Memory B cell (primary cell): ENCODE measurements around the gene SLAMF7.
"Not testable (repeated sequence)": the region's sequence is repeated elsewhere in the genome, so short reads cannot be mapped to it uniquely, and the experiment has no call there.

Experiments used
- ATAC-seq: fragments of 150-1000 bp; cut with Tn5 transposase; 2 replicates; pipeline ENCODE4 v1.10.0; 2021; ENCODE audit warnings: low read depth, mild to moderate bottlenecking, moderate library complexity
- DNase-seq, 2 donors: peaks; one replicate each; pipeline ENCODE4 v3.0.0; 2022; ENCODE audit warnings: low spot score in 2 of 2
- H3K27ac Mint-ChIP-seq: one replicate; pipeline ENCODE4 v1.8.0; 2022; ENCODE audit warnings: mild to moderate bottlenecking, moderate library complexity, mixed read lengths
- H3K27me3 Mint-ChIP-seq: one replicate; pipeline ENCODE4 v1.8.0; 2022; ENCODE audit warnings: mixed read lengths
- H3K36me3 Mint-ChIP-seq: one replicate; pipeline ENCODE4 v1.8.0; 2022; ENCODE audit warnings: mild to moderate bottlenecking, mixed read lengths
- H3K4me1 Mint-ChIP-seq: one replicate; pipeline ENCODE4 v1.8.0; 2022; ENCODE audit warnings: mixed read lengths
- H3K4me3 Mint-ChIP-seq: one replicate; pipeline ENCODE4 v1.8.0; 2022; ENCODE audit warnings: mild to moderate bottlenecking, moderate library complexity, mixed read lengths
- H3K9me3 Mint-ChIP-seq: one replicate; pipeline ENCODE4 v1.8.0; 2022; ENCODE audit warnings: mixed read lengths

Gene SLAMF7

DNA sequence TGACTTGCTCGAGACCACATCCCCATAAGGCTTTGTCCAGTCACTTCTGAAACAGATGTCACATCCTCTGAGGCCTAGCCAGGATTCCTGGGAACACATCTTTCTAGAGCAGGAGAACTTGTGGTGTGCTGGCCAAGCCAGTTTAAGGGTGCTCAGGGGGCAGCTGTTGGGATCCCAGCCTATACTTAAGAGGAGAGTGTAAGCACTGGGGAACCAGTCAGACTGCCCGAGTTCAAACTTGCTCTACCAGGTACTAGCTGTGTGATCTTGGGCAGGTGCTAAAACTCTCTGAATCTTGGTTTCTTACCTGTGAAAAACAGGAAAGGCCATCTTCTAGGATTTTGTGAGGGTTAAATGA lies 41.3 kb downstream of the SLAMF7 start:
- H3K4me1 Mint-ChIP-seq, result peaks cover 38% of the 10 kb centered on the region
- ATAC-seq (no peak), DNase-seq (no peak)
- H3K4me3 Mint-ChIP-seq, result no peak overlapping the region
- H3K36me3 Mint-ChIP-seq, result peaks cover 2% of the 10 kb centered on the region
- H3K27ac Mint-ChIP-seq, result peak overlapping the region; percentile 99
- no peaks in the 10 kb centered on the region for H3K27me3 Mint-ChIP-seq
- H3K9me3 Mint-ChIP-seq, result no peaks in the 10 kb centered on the region

DNA sequence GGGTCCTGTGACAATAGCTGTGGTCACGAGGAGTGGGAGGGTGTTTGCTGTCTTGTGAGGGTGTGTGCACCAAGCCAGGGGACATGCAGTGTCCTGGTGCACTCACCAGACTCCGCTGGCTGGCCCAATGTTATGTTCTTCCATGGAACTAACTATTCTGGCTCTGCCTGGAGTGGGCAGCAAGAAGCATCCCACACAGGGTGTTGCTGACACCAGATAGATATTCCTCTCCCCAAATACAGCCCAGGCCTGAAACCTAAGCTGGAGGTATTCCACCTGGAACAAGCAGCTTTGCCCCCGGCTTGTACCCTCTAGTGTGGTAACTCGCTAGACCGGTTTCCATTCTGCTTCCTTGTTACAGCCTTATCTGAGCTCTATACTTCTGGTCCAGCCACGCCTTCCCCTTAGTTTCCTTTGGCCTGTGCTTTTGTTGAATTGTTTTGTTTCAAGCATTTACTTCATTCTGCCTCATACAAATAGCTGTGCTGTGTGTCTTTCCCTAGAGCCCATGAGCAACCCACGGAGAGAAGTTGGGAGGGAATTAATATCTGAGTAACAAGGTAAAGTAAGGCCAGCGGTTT lies 42.2 kb downstream of the SLAMF7 start:
- ATAC-seq (no peak), DNase-seq (no peak)
- Mint-ChIP-seq H3K9me3 (no peaks in the 10 kb centered on the region), H3K27ac (peak overlapping the region; percentile 99), H3K4me3 (peak overlapping the region; percentile 16), H3K36me3 (peaks cover 2% of the 10 kb centered on the region), H3K27me3 (no peaks in the 10 kb centered on the region), H3K4me1 (peaks cover 34% of the 10 kb centered on the region)

DNA sequence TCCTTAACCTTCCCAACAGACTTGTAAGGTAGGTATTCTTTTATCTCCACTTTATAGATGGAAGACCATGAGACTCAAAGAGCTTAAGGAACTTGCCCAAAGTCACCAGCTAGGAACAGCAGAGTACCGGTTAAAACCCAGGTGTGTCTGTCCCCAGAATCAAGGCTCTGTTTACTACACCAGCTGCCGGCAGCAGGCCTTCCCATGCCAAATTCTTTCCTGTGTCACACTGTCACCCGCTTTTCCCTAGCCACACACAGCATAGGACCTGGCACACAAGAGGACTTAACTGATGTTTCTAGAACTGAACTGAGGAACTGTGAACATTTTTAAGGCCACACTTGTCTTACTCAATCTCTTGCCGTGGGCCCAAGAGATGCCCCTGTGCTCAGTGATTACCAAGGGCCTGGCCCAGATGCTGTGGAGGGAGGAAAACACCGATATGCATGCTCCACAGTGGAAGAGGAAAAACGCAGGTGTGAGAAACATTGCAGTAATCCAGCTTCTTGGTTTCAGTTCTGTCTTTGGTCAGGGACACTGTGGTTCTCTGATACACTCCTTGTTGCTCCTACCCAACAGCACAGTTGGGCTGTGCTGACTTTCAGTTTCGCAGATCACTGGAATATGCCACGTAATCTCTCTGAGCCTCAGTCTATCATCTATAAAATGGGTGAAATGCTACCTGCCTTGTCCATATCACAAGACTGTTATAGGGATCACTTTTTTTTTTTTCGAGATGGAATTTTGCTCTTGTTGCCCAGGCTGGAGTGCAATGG lies 43.1 kb downstream of the SLAMF7 start:
- DNase-seq, result peak in 1 of 2 donors; percentile 70
- peak; percentile 95 for ATAC-seq
- H3K4me1 Mint-ChIP-seq, result peaks cover 31% of the 10 kb centered on the region
- no peaks in the 10 kb centered on the region for H3K9me3 Mint-ChIP-seq
- H3K4me3 Mint-ChIP-seq, result peak overlapping the region; percentile 65
- no peaks in the 10 kb centered on the region for H3K27me3 Mint-ChIP-seq
- H3K27ac Mint-ChIP-seq, result peak overlapping the region; percentile 99
- peaks cover 2% of the 10 kb centered on the region for H3K36me3 Mint-ChIP-seq

DNA sequence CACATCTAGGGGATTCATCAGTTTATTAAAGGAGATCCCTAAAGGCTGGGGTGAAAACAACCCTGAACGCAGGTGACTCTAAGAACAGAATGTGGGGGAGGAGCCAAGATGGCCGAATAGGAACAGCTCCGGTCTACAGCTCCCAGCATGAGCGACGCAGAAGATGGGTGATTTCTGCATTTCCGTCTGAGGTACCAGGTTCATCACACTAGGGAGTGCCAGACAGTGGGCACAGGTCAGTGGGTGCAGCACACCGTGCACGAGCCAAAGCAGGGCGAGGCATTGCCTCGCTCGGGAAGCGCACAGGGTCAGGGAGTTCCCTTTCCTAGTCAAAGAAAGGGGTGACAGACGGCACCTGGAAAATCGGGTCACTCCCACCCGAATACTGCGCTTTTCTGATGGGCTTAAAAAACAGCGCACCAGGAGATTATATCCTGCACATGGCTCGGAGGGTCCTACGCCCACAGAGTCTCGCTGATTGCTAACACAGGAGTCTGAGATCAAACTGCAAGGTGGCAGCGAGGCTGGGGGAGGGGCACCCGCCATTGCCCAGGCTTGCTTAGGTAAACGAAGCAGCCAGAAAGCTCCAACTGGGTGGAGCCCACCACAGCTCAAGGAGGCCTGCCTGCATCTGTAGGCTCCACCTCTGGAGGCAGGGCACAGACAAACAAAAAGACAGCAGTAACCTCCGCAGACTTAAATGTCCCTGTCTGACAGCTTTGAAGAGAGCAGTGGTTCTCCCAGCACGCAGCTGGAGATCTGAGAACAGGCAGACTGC lies 44.1 kb downstream of the SLAMF7 start:
- H3K27me3 Mint-ChIP-seq, H3K9me3 Mint-ChIP-seq, H3K36me3 Mint-ChIP-seq, ATAC-seq, H3K4me3 Mint-ChIP-seq, DNase-seq: not testable (repeated sequence)
- Mint-ChIP-seq H3K4me1 (peaks cover 26% of the 10 kb centered on the region), H3K27ac (peak overlapping the region; percentile 99)

DNA sequence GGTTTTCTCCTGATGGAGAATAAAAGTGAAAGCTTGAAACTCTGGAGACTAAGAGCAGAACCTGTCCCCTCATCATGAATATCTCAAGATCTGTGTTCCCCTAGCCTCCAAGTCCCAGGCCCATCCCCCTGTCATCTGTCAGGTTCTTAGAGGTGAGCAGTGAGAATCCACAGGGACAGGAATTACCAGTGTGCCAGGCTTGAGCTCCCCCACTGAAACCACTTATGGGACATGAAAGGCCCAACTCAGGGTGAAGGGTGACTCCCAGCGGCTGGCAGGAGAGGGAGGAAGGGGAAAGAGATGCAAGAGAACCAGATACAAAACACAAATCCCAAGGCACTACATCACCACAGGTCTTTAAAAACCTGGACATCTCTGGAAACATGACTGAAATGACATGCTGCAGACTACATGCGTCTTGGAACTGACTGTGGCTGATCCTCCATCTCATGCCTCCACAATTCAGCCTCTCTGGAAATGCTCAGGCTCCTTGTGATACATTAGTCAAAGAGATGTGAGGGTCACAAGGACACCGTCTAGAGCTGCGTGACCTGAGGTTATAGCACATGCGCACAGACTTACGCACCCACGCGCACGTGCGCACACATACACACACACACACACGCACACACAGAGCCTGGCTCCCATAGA lies 50.1 kb downstream of the SLAMF7 start:
- DNase-seq (no peak), ATAC-seq (no peak)
- H3K4me1 Mint-ChIP-seq, result peaks cover 20% of the 10 kb centered on the region
- H3K4me3 Mint-ChIP-seq, result peak overlapping the region; percentile 27
- no peaks in the 10 kb centered on the region for H3K27me3 Mint-ChIP-seq
- H3K9me3 Mint-ChIP-seq, result no peaks in the 10 kb centered on the region
- peak overlapping the region; percentile 100 for H3K27ac Mint-ChIP-seq
- H3K36me3 Mint-ChIP-seq, result peaks cover 1% of the 10 kb centered on the region

DNA sequence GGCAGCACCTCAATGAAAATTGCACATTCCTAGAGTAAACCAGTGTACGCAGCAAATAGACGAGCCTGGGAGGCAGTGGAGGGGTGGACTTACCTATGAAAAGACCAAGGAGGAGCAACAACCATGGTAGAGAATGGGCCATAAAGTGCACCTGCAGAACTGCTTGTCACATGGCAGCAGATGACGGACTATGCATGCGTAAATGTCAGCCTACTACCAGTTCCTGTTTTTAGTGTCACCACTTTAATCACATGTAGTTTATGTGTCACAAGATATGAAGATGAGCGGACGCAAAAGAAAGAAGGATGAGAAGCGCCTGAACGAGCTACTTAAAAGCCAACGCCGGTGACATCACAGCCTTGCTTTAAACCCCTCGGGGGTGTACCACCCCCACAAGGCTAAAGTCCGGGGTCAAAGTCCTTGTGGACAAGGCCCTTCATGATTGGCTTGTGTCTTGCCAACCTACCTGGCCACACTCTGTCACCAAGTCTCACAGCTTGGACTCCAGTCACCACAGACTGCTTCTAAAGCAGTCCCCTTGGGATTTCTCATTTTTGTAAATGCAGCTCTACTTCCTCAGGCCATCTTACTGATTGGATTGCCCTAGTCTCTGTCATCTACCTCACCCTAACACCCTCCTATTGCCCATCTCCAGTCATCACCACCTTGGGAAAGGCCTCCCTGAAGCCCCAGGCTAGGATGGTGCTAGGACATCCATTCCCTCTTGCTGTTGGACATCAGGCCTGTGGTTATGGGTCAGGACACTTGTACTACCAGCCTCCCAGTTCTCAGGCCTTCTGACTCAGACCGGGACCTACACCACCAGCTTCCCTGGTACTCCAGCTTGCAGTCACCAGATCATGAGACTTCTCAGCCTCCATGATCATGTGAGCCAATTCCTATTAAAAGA lies 50.9 kb downstream of the SLAMF7 start:
- Mint-ChIP-seq H3K36me3 (no peaks in the 10 kb centered on the region), H3K4me1 (peaks cover 23% of the 10 kb centered on the region), H3K9me3 (no peaks in the 10 kb centered on the region), H3K27me3 (no peaks in the 10 kb centered on the region), H3K27ac (peak overlapping the region; percentile 100), H3K4me3 (peak overlapping the region; percentile 27)
- ATAC-seq (peak; percentile 84), DNase-seq (peak; percentile 81 to 84)

DNA sequence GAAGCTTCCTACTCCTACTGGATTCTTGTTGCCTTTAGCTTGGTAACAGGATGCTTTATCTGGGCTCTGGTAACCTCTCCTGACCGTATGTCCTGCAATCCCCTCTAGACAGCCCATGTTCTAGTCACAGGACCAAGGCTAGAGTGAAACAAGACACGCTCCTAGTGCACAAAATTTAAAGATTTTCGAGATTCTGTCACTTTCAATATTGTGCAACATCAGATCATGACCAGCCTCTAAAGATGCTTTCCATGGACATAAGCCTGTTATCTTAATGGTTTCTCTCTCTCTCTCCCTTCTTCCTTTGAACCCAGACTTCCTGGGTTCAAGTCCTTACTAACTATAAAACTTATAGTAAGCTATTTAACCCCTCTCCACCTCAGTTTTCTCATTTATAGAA lies 55.3 kb downstream of the SLAMF7 start:
- Mint-ChIP-seq H3K36me3 (peaks cover 8% of the 10 kb centered on the region), H3K27ac (peak overlapping the region; percentile 100), H3K27me3 (no peaks in the 10 kb centered on the region), H3K9me3 (no peaks in the 10 kb centered on the region), H3K4me3 (no peak overlapping the region), H3K4me1 (peaks cover 43% of the 10 kb centered on the region)
- no peak for DNase-seq
- ATAC-seq, result no peak

DNA sequence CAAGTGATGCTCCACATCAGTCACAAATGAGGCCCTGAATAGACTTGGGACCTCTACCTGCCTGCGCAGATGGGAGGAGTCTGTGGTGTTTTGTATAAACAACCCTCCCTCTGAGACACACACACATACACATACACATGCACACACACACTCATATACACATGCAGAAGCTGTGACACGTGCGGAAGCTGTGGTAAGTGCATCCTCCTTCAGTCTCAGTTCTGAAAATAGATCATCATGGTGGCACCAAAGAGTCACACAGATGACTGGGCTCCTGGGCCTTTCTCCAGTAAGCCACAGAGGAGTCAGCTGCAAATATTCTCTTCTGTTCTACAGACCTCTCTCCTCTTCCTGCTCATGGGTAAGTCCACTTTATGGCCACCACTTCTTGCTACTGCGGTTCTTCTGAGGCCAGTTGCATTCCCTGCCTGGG lies 56.9 kb downstream of the SLAMF7 start, which contains the start of gene LY9:
Gene LY9 (plus strand): TSS at position 224 of the 433 bp plus-strand sequence. CDS start 14 bp downstream, at position 238.
- DNase-seq (peak; percentile 67 to 85), ATAC-seq (peak; percentile 85)
- Mint-ChIP-seq H3K4me1 (peaks cover 48% of the 10 kb centered on the region), H3K4me3 (peak within 1 kb of the TSS; percentile 97), H3K9me3 (no peaks in the 10 kb centered on the region), H3K27ac (peak within 1 kb of the TSS; percentile 100), H3K36me3 (peaks cover 18% of the 10 kb centered on the region), H3K27me3 (no peaks in the 10 kb centered on the region)

DNA sequence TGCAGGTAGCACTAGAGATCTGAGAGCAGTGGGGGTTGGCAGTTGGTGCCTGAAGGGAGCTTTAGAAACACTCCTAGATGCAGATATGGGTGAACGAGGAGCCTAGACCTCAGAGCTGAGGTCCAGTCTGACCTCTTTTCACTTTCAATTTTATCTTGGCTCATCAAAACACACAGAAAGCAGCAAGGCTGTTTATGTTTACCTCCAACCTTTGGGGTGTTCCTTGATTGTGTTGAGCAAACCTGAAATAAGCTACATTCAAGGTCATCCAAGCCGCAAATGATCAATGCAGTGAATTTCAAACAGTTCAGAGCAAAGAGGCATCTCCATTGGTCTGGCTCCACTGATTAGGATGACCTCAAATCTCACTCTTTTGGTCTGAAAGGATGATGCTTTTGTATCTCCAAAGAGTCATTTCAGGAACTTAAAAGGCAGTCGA lies 58.2 kb downstream of the SLAMF7 start:
- ATAC-seq, result peak; percentile 5
- H3K27me3 Mint-ChIP-seq, result no peaks in the 10 kb centered on the region
- peak in 1 of 2 donors; percentile 22 for DNase-seq
- H3K36me3 Mint-ChIP-seq, result peaks cover 25% of the 10 kb centered on the region
- peak overlapping the region; percentile 97 for H3K4me3 Mint-ChIP-seq
- H3K9me3 Mint-ChIP-seq, result no peaks in the 10 kb centered on the region
- H3K27ac Mint-ChIP-seq, result peak overlapping the region; percentile 100
- peaks cover 53% of the 10 kb centered on the region for H3K4me1 Mint-ChIP-seq

DNA sequence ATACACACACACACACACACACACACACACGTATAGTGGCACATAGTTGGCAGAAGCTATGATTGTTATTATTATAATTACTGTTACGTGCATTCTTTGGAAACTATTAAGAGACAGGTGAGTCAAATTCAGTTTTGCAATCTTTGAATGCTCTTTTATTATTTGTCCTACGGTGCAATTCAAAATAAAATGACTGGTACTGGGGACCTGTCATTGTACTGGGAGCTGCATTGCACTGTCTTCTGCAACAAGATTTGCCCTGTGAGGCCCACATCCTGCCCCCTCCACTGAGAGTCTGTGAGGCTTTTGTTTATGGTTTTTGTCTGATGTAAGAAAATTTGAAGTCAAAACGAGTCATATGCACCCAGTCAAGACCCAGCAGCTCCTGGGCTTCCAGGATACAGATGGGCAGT lies 58.8 kb downstream of the SLAMF7 start:
- Mint-ChIP-seq H3K36me3 (peaks cover 30% of the 10 kb centered on the region), H3K27ac (peak overlapping the region; percentile 100), H3K27me3 (no peaks in the 10 kb centered on the region), H3K4me3 (peak overlapping the region; percentile 97), H3K9me3 (peaks cover 1% of the 10 kb centered on the region), H3K4me1 (peaks cover 56% of the 10 kb centered on the region)
- DNase-seq (no peak), ATAC-seq (peak; percentile 13)

DNA sequence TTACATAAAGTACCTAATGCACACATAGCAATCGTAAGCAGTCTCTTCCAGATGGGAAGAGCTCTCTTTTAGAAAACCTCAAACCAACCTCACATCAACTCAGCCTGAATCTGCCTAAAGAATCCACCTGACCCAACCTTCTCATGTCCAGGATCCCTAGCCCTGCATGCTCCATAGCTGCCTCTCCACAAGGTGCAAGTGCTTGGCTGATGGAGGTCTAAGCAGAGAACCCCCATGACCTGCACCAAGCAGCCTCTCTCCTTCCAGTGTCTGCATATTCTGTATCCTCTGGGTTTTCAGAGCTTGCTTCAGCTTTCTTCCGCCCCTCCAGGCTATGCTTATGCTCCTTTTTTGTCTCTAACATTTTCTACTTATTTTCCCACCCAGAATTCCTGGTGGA lies 59.4 kb downstream of the SLAMF7 start:
- Mint-ChIP-seq H3K27ac (peak overlapping the region; percentile 100), H3K4me1 (peaks cover 58% of the 10 kb centered on the region), H3K9me3 (peaks cover 1% of the 10 kb centered on the region), H3K4me3 (peak overlapping the region; percentile 81), H3K27me3 (no peaks in the 10 kb centered on the region), H3K36me3 (peaks cover 34% of the 10 kb centered on the region)
- DNase-seq, result no peak
- ATAC-seq, result no peak

DNA sequence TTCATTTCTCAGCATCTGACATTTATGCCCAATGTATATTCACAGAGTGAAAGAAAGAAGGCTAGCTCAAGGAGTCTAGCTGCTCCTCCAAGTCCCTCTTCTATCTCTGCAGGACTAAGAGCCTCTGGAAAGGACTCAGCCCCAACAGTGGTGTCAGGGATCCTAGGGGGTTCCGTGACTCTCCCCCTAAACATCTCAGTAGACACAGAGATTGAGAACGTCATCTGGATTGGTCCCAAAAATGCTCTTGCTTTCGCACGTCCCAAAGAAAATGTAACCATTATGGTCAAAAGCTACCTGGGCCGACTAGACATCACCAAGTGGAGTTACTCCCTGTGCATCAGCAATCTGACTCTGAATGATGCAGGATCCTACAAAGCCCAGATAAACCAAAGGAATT lies 60.6 kb downstream of the SLAMF7 start:
- ATAC-seq, result no peak
- peaks cover 42% of the 10 kb centered on the region for H3K36me3 Mint-ChIP-seq
- H3K4me1 Mint-ChIP-seq, result peaks cover 61% of the 10 kb centered on the region

DNA sequence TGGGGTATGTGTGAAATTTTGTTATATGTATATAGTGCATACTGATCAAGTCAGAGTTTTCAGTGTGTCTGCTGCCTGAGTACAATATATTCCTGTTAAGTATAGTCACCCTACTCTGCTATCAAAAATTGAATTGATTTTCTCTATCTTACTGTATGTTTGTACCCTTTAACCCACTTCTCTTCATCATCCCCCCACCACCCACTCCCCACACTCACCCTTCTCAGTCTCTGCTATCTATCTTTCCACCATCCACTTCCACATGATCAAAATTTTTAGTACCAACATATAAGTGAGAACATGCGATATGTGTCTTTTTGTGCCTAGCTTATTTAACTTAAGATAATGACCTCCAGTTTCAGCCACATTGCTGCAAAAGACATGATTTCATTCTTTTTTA lies 61.1 kb downstream of the SLAMF7 start:
- ATAC-seq, result no peak
- peaks cover 64% of the 10 kb centered on the region for H3K4me1 Mint-ChIP-seq
- peak overlapping the region; percentile 100 for H3K27ac Mint-ChIP-seq
- peak overlapping the region; percentile 81 for H3K4me3 Mint-ChIP-seq
- no peak for DNase-seq
- no peaks in the 10 kb centered on the region for H3K27me3 Mint-ChIP-seq
- H3K9me3 Mint-ChIP-seq, result peaks cover 1% of the 10 kb centered on the region
- peaks cover 47% of the 10 kb centered on the region for H3K36me3 Mint-ChIP-seq

More for the DNA sequence above, 60.6 kb downstream of the SLAMF7 start:
- Mint-ChIP-seq H3K4me3 (peak overlapping the region; percentile 81), H3K27me3 (no peaks in the 10 kb centered on the region), H3K9me3 (peaks cover 1% of the 10 kb centered on the region), H3K27ac (peak overlapping the region; percentile 100)
- peak in 1 of 2 donors; percentile 9 for DNase-seq
